Measurements from ENCODE around the gene DAB1.

DAB1 gene

DNA sequence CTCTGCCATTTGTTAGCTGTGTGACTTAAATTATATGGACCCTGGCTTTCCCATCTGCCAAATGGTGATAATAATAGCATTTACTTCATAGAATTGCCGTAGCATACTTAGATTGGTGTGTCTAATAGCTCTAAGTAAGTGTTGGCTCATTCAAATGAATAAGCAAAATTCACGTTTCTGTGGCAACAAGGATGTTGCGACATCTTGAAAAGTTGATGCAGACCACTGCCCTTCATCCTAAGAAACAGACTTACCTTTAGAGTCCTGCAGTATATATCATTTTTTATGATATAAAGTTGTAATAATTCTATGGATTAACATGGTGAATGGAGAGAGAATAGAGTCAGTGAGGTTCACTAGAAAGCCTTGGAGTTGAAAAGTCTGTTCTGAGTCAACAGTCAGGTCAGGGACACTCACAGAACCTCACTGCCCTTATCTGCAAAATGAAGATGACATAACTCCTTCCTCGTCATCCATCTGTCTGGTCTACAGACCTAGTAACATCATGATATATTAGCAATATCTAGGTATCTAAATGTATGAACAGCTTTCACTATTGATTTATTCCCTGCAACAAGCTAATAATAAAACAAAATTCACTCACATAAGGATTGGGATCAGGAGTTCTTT is 290.8 kb downstream of the DAB1 start:
- TF ChIP-seq, protein P1, sequence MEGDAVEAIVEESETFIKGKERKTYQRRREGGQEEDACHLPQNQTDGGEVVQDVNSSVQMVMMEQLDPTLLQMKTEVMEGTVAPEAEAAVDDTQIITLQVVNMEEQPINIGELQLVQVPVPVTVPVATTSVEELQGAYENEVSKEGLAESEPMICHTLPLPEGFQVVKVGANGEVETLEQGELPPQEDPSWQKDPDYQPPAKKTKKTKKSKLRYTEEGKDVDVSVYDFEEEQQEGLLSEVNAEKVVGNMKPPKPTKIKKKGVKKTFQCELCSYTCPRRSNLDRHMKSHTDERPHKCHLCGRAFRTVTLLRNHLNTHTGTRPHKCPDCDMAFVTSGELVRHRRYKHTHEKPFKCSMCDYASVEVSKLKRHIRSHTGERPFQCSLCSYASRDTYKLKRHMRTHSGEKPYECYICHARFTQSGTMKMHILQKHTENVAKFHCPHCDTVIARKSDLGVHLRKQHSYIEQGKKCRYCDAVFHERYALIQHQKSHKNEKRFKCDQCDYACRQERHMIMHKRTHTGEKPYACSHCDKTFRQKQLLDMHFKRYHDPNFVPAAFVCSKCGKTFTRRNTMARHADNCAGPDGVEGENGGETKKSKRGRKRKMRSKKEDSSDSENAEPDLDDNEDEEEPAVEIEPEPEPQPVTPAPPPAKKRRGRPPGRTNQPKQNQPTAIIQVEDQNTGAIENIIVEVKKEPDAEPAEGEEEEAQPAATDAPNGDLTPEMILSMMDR (IDR thresholded peaks at IDR 0.05; ENCODE audit: low read depth, low read length, missing control alignments): no peak

GRCh38 chr1:57131701-57132394 is 292.0 kb downstream of the DAB1 start:
- TF ChIP-seq, protein P1 (IDR thresholded peaks at IDR 0.05; ENCODE audit: low read depth, low read length, missing control alignments): no peak
- no peak overlapping the region for H3K4me3 ChIP-seq (ENCODE audit: low read depth, low read length)
- in situ Hi-C loops (cut with HindIII; ENCODE audit: low sequenced_read_pairs): no loop called here
- peak; percentile 40 for DNase-seq (ENCODE audit: low read depth)

More for the DNA sequence above, 290.8 kb downstream of the DAB1 start:
- no peak for DNase-seq (ENCODE audit: low read depth)
- in situ Hi-C loops (cut with HindIII; ENCODE audit: low sequenced_read_pairs): no loop called here
- no peak overlapping the region for H3K4me3 ChIP-seq (ENCODE audit: low read depth, low read length)

DNA sequence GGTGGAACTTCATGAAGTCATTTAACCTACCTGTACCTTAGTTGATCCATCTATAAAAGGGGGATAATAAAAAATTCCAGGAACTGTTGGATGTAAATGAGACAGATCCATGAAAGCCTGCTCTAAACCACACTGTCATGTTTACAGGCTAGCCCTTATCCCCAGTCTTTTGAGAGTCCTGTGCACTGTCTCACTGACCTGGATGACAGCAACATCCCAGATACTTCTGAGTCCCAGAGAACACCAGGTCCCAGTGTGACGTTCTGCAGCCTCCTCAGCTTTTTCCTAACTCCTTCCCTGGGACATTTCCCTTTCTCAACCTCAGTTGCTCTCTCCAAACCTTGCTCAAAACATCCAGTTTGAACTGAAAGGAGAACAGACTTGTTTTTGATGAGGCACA is 292.6 kb downstream of the DAB1 start:
- in situ Hi-C loops (cut with HindIII; ENCODE audit: low sequenced_read_pairs): no loop called here
- DNase-seq (ENCODE audit: low read depth): no peak
- TF ChIP-seq, protein P1 (IDR thresholded peaks at IDR 0.05; ENCODE audit: low read depth, low read length, missing control alignments): no peak
- no peak overlapping the region for H3K4me3 ChIP-seq (ENCODE audit: low read depth, low read length)

DNA sequence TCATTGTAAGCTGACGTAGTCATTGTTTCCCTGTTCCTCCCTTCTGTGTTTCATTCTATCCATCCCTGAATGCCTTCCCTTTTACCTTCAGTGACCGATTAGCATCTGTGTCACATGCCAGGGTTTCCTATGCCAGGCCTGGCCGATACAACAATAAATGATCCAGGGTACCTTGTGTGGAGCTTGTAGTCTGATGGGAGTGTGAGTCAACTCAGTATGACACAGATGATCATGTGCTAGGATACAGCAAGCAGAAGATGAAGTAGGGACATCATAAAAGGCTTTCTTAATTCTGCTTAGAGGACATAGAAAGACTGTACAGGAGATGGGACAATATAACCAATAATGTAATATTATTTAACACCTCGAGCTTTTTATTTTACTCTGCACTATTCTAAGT is 294.0 kb downstream of the DAB1 start:
- H3K4me3 ChIP-seq (ENCODE audit: low read depth, low read length): no peak overlapping the region
- TF ChIP-seq, protein P1 (IDR thresholded peaks at IDR 0.05; ENCODE audit: low read depth, low read length, missing control alignments): no peak
- DNase-seq (ENCODE audit: low read depth): no peak
- in situ Hi-C loops (cut with HindIII; ENCODE audit: low sequenced_read_pairs): no loop called here

DNA sequence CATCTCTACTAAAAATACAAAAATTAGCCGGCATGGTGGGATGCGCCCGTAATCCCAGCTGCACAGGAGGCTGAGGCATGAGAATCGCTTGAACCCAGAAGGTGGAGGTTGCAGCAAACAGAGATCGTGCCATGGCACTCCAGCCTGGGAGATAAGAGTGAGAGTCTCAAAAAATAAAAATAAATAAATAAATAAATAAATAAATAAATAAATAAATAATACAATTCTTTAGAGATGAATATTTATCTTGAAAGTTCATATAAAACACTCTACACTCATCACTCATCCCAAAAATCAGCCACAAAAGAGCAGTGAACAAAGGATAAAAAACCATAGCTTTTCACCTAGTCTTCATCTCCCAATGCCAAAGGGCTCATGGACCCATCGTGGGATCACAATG is 295.9 kb downstream of the DAB1 start:
- no peak overlapping the region for H3K4me3 ChIP-seq (ENCODE audit: low read depth, low read length)
- DNase-seq (ENCODE audit: low read depth): no peak
- in situ Hi-C loops (cut with HindIII; ENCODE audit: low sequenced_read_pairs): no loop called here
- TF ChIP-seq, protein P1 (IDR thresholded peaks at IDR 0.05; ENCODE audit: low read depth, low read length, missing control alignments): no peak

DNA sequence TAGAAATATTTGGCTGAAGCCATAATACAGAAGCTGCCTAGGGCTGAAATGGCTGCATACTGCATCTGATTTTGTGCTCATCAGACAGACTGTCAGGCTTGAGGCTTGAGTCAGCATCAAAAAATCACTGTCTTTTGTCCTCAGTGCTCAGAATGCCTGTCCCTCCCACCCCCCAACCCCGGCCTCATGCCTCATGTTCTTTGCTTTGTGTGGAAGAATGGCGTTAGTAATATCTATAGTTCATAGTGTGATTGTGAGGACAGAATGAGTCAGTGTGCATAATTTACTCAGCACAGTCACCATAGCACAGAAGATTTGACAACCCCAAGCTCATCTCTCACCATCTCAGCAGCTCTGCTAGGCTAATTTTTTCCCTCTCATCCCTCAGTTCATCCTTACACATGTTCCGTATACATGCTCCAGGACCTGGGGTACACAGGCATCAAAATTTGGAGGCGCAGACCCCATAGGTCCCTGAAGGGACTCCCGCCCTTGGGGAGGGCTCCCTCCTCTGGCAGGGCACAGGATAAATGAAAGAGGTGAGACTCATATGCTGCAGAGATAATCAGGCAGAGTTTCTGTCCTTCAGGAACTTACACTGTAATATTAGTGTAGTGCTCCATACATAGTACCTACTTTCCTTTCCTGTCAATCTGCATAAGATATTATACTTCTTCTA is 299.0 kb downstream of the DAB1 start:
- TF ChIP-seq, protein P1 (IDR thresholded peaks at IDR 0.05; ENCODE audit: low read depth, low read length, missing control alignments): no peak
- DNase-seq (ENCODE audit: low read depth): no peak
- no peak overlapping the region for H3K4me3 ChIP-seq (ENCODE audit: low read depth, low read length)
- in situ Hi-C loops (cut with HindIII; ENCODE audit: low sequenced_read_pairs): no loop called here
